Measurements from ENCODE around the gene VPS35L.

DNA sequence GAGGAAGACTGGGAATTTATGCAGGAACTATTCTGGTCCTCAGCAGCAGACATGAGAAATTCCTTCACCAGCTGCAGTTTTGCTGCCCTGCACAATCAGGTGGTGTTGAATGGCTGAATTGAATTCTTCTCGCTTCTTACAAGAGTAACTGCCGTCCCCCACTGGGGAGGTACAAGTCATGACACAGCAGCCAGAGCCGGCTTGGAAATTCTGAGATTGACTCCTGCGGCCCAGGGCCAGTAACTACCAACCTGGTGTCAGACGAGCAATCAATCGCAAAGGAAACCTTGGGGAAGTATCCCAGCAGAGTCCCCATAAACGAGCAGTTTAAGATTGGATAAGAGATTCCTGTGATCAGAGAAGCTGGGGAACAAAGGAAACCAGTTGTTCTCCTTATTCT lies 131.8 kb downstream of the VPS35L start:
- TF ChIP-seq, protein P1, sequence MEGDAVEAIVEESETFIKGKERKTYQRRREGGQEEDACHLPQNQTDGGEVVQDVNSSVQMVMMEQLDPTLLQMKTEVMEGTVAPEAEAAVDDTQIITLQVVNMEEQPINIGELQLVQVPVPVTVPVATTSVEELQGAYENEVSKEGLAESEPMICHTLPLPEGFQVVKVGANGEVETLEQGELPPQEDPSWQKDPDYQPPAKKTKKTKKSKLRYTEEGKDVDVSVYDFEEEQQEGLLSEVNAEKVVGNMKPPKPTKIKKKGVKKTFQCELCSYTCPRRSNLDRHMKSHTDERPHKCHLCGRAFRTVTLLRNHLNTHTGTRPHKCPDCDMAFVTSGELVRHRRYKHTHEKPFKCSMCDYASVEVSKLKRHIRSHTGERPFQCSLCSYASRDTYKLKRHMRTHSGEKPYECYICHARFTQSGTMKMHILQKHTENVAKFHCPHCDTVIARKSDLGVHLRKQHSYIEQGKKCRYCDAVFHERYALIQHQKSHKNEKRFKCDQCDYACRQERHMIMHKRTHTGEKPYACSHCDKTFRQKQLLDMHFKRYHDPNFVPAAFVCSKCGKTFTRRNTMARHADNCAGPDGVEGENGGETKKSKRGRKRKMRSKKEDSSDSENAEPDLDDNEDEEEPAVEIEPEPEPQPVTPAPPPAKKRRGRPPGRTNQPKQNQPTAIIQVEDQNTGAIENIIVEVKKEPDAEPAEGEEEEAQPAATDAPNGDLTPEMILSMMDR (conservative IDR thresholded peaks at IDR 0.05 in 1 of 2, IDR thresholded peaks at IDR 0.05 in 1 of 2; ENCODE audit: extremely low read depth in 1 of 2, insufficient read depth in 1 of 2, low read depth in 1 of 2, low read length in 2 of 2), result no peak
- TF ChIP-seq EZH2 (IDR thresholded peaks at IDR 0.05; ENCODE audit: borderline replicate concordance, low read length), result no peak
